T-helper 9 cell (primary cell): ENCODE results near the gene VTCN1.
"Not testable (repeated sequence)": the region's sequence is repeated elsewhere in the genome, so short reads cannot be mapped to it uniquely, and the experiment has no call there.

Experiments used
- DNase-seq: peaks from one replicate; pipeline ENCODE4 v3.0.0-alpha.2; 2020
- total RNA-seq, 2 donors: gene quantifications; one replicate each; lab custom pipeline; 2026; lab: John Stamatoyannopoulos, UW

The VTCN1 gene
- total RNA-seq, result 0 reads per million in 2 donors

GRCh38 chr1:117210831-117211261 is at the start of gene VTCN1:
Gene VTCN1 (minus strand): TSS chr1:117210927. CDS start chr1:117210855, 72 bp downstream.
- DNase-seq, result no peak

- DNase-seq, result no peak
Observed at GRCh38 chr1:117258791-117259190, 48.1 kb upstream of the VTCN1 start.

- not testable (repeated sequence) for DNase-seq
Observed at GRCh38 chr1:117258075-117258474, 47.3 kb upstream of the VTCN1 start.

- no peak for DNase-seq
Observed at GRCh38 chr1:117257291-117257690, 46.6 kb upstream of the VTCN1 start.

- DNase-seq, result no peak
Observed at GRCh38 chr1:117250061-117250606, 39.4 kb upstream of the VTCN1 start.

- no peak for DNase-seq
Observed at GRCh38 chr1:117244971-117245370, 34.2 kb upstream of the VTCN1 start.

- no peak for DNase-seq
Observed at GRCh38 chr1:117244306-117244705, 33.6 kb upstream of the VTCN1 start.

- DNase-seq, result no peak
Observed at GRCh38 chr1:117241512-117241911, 30.8 kb upstream of the VTCN1 start.

- DNase-seq, result no peak
Observed at GRCh38 chr1:117240547-117240946, 29.8 kb upstream of the VTCN1 start.

- no peak for DNase-seq
Observed at GRCh38 chr1:117239467-117239866, 28.7 kb upstream of the VTCN1 start.

GRCh38 chr1:117237726-117238381 is 27.1 kb upstream of the VTCN1 start:
- DNase-seq, result no peak

GRCh38 chr1:117235863-117236465 is 25.2 kb upstream of the VTCN1 start:
- no peak for DNase-seq

GRCh38 chr1:117232531-117232930 is 21.8 kb upstream of the VTCN1 start:
- no peak for DNase-seq

GRCh38 chr1:117231748-117232373 is 21.1 kb upstream of the VTCN1 start:
- no peak for DNase-seq

- DNase-seq, result no peak
Observed at GRCh38 chr1:117231312-117231711, 20.6 kb upstream of the VTCN1 start.

GRCh38 chr1:117229217-117229616 is 18.5 kb upstream of the VTCN1 start:
- DNase-seq, result no peak

- DNase-seq, result no peak
Observed at GRCh38 chr1:117225931-117226330, 15.2 kb upstream of the VTCN1 start.

- no peak for DNase-seq
Observed at GRCh38 chr1:117216718-117217117, 6.0 kb upstream of the VTCN1 start.

GRCh38 chr1:117215733-117216462 is 5.2 kb upstream of the VTCN1 start:
- DNase-seq, result no peak

GRCh38 chr1:117215019-117215418 is 4.3 kb upstream of the VTCN1 start:
- no peak for DNase-seq

GRCh38 chr1:117213046-117213445 is 2.3 kb upstream of the VTCN1 start:
- DNase-seq, result no peak

GRCh38 chr1:117210386-117210785 is 341 bp downstream of the VTCN1 start:
- no peak for DNase-seq

- DNase-seq, result no peak
Observed at GRCh38 chr1:117209094-117209493, 1.6 kb downstream of the VTCN1 start.
